ENCODE data around the gene AIP. TPM values are rescaled to one million over a fixed set of nuclear protein-coding genes. Genes with fewer than 3 reads are reported as not detected.

The AIP gene
- total and polyA plus RNA-seq, 2 of the 8 experiments (the other 6 are each of a cell fraction or from before 2014, with no cell fraction given): 29.8 to 54.4 TPM

DNA sequence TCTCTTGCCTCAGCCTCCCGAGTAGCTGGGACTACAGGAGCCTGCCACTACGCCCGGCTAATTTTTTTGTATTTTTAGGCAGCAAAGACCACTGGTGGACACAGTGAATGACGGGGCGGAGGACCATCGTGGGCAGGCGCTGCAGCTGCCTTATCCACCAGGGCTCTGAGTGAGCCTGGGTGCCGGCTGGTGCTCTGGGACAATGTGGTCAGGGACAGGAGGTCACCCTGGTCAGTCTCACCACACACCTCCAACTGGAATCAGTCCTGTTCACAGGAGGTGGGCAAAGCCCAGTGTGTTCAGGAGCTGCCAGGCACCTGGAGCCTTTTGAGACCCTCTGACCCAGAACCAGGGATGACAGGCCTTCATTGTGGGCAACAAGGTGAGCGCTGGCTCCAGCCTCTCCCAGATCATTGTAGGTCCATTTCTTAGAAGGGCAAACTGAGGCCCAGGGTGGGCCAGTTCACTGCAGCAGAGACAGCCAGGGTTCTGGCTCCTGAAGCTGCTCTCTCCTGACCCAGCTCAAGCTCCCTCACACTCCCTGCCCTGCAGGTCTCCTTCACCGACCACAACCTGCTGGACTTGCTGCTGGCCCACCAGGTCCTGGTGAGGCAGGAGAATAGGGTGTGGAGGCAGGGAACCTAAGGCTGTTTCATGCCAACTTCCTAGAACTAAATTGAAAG lies 56.1 kb downstream of the AIP start:
- no peak overlapping the region for H3K4me3 ChIP-seq (ENCODE audit: extremely low read depth in 1 of 4, insufficient read depth in 2 of 4, low read depth in 3 of 4, low read length in 4 of 4)
- 75% methylated on average over 10 of the region's 10 CpGs; no CpG with 5 or more reads in 1 of the 2 experiments for WGBS, 2 experiments (ENCODE audit: extremely low coverage in 1 of 2, insufficient coverage in 1 of 2, insufficient read length in 1 of 2, insufficient replicate concordance in 2 of 2, low coverage in 1 of 2, low lambda C conversion rate in 2 of 2, missing lambda C conversion rate in 1 of 2)
- TF ChIP-seq SIX5 (IDR thresholded peaks at IDR 0.05; ENCODE audit: low read depth, low read length) (no peak), SP2 (IDR thresholded peaks at IDR 0.05; ENCODE audit: low read length) (no peak), MAFK (IDR thresholded peaks at IDR 0.05; ENCODE audit: low read depth, low read length) (no peak), CBX8 (IDR thresholded peaks at IDR 0.05; ENCODE audit: borderline replicate concordance, low read depth, low read length) (no peak), RFX5 (IDR thresholded peaks at IDR 0.05; ENCODE audit: borderline replicate concordance, low read depth, low read length) (no peak), BRCA1 (IDR thresholded peaks at IDR 0.05; ENCODE audit: low read depth, low read length) (no peak), KDM1A (IDR thresholded peaks at IDR 0.05; ENCODE audit: borderline replicate concordance, low read length) (no peak), RBBP5 (IDR thresholded peaks at IDR 0.05; ENCODE audit: borderline replicate concordance, low read depth, low read length) (no peak)
- TF ChIP-seq, protein P1, sequence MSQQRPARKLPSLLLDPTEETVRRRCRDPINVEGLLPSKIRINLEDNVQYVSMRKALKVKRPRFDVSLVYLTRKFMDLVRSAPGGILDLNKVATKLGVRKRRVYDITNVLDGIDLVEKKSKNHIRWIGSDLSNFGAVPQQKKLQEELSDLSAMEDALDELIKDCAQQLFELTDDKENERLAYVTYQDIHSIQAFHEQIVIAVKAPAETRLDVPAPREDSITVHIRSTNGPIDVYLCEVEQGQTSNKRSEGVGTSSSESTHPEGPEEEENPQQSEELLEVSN (IDR thresholded peaks at IDR 0.05): no peak
- TF ChIP-seq, protein P2, sequence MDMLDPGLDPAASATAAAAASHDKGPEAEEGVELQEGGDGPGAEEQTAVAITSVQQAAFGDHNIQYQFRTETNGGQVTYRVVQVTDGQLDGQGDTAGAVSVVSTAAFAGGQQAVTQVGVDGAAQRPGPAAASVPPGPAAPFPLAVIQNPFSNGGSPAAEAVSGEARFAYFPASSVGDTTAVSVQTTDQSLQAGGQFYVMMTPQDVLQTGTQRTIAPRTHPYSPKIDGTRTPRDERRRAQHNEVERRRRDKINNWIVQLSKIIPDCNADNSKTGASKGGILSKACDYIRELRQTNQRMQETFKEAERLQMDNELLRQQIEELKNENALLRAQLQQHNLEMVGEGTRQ (IDR thresholded peaks at IDR 0.05; ENCODE audit: low read length): no peak
- TF ChIP-seq, protein P3, sequence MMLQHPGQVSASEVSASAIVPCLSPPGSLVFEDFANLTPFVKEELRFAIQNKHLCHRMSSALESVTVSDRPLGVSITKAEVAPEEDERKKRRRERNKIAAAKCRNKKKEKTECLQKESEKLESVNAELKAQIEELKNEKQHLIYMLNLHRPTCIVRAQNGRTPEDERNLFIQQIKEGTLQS (IDR thresholded peaks at IDR 0.05; ENCODE audit: insufficient read depth, low read depth, low read length): no peak

More for the DNA sequence above, 56.1 kb downstream of the AIP start:
- no peak overlapping the region for H3K56ac ChIP-seq (replicated peaks; ENCODE audit: insufficient read length, low read depth, low read length)
- no peak overlapping the region for H4K8ac ChIP-seq (ENCODE audit: extremely low read depth, insufficient read depth, low read length)
- no peak overlapping the region for H4K91ac ChIP-seq (replicated peaks; ENCODE audit: insufficient read length, low read length)
- H3K9me3 ChIP-seq (ENCODE audit: insufficient read depth in 2 of 2, low read depth in 1 of 2, low read length in 1 of 2): peaks cover 19 to 24% of the 10 kb centered on the region in 2 experiments
- H3K9ac ChIP-seq (replicated peaks in 1 of 4; ENCODE audit: extremely low read depth in 1 of 4, low read depth in 3 of 4, low read length in 3 of 4): no peak overlapping the region
- no peaks in the 10 kb centered on the region for H3K79me1 ChIP-seq (ENCODE audit: low read depth, low read length)
- no peak overlapping the region for H2BK5ac ChIP-seq (ENCODE audit: low read depth, low read length)
- no peak overlapping the region for H3K27ac ChIP-seq (ENCODE audit: low read depth, low read length)
- H2BK20ac ChIP-seq (ENCODE audit: low read length): no peak overlapping the region
- H3K4ac ChIP-seq (replicated peaks; ENCODE audit: insufficient read length, low read depth, low read length): no peak overlapping the region
- no peak overlapping the region for H3K14ac ChIP-seq (ENCODE audit: insufficient read length)
- DNase-seq (ENCODE audit: low read depth in 1 of 2, low spot score in 2 of 2): no peak
- H3K36me3 ChIP-seq (ENCODE audit: control insufficient read depth in 2 of 4, insufficient read depth in 4 of 4, low read length in 3 of 4): no peaks in the 10 kb centered on the region
- no peak for FAIRE-seq
- no peaks in the 10 kb centered on the region; a peak in 1 of 7 replicates for H3K27me3 ChIP-seq (replicated peaks in 1 of 4; ENCODE audit: control insufficient read depth in 3 of 4, extremely low read depth in 1 of 4, insufficient read depth in 3 of 4, low read length in 3 of 4)
- ChIA-PET CTCF (ENCODE audit: partially characterized antibody) (no interaction called here), POLR2A (ENCODE audit: partially characterized antibody) (interaction anchor here (0.6 kb wide), 1 partner anchor 759 kb away, joined by 3 read pairs; no protein-coding TSS in a partner anchor)
- no peak overlapping the region for H3K18ac ChIP-seq (ENCODE audit: extremely low read depth, low read length)
- H2AFZ ChIP-seq (ENCODE audit: low read length): no peak overlapping the region
- H3K4me1 ChIP-seq (replicated peaks in 1 of 4; ENCODE audit: control insufficient read depth in 3 of 4, insufficient read depth in 4 of 4, low read length in 3 of 4): peaks cover 0 to 5% (median 0%) of the 10 kb centered on the region in 4 experiments; a peak in 2 of 7 replicates
- H3K4me2 ChIP-seq (ENCODE audit: insufficient read depth in 1 of 2, low read depth in 2 of 2, low read length in 2 of 2): no peak overlapping the region
- H3K23ac ChIP-seq (ENCODE audit: insufficient read length): no peak overlapping the region
- no peak overlapping the region for H2AK5ac ChIP-seq (ENCODE audit: low read depth, low read length)
- H2BK15ac ChIP-seq (ENCODE audit: low read length): no peak overlapping the region
- no peak overlapping the region for H2BK120ac ChIP-seq (replicated peaks; ENCODE audit: low read depth, low read length)
- no peaks in the 10 kb centered on the region for H3K79me2 ChIP-seq (ENCODE audit: control insufficient read depth in 1 of 2, insufficient read depth in 2 of 2, low read length in 2 of 2)
- H3K23me2 ChIP-seq (ENCODE audit: low read depth, low read length): no peaks in the 10 kb centered on the region
- H4K5ac ChIP-seq (ENCODE audit: insufficient read length, low read depth, low read length): no peak overlapping the region
- H2BK12ac ChIP-seq (ENCODE audit: low read depth, low read length): no peak overlapping the region
- H4K20me1 ChIP-seq (replicated peaks in 1 of 2; ENCODE audit: control insufficient read depth in 1 of 2, insufficient read depth in 2 of 2, low read length in 2 of 2): no peaks in the 10 kb centered on the region

Measured in H1 (cell line).